Peyer's patch (tissue), 4 donors: Measurements from ENCODE around the gene IRF3.

Experiments used
- POLR2A ChIP-seq, 2 donors: fragments of 450-650 bp; IDR thresholded peaks; one replicate each; pipeline ENCODE4 v1.5.1; 2017; ENCODE audit warnings: antibody characterized with exemption in 2 of 2, mild to moderate bottlenecking in 2 of 2, moderate library complexity in 2 of 2
- TF ChIP-seq, protein P1 (sequence below), 6 experiments: fragments of 450-650 bp in 4 of 6; fragments of 200-600 bp in 2 of 6; sonication (generic) in 1 of 6; IDR thresholded peaks; one replicate each; pipeline ENCODE4 v1.5.1; 2017 to 2019; ENCODE audit warnings: antibody characterized with exemption in 6 of 6, mild to moderate bottlenecking in 3 of 6, moderate library complexity in 1 of 6

DNA sequence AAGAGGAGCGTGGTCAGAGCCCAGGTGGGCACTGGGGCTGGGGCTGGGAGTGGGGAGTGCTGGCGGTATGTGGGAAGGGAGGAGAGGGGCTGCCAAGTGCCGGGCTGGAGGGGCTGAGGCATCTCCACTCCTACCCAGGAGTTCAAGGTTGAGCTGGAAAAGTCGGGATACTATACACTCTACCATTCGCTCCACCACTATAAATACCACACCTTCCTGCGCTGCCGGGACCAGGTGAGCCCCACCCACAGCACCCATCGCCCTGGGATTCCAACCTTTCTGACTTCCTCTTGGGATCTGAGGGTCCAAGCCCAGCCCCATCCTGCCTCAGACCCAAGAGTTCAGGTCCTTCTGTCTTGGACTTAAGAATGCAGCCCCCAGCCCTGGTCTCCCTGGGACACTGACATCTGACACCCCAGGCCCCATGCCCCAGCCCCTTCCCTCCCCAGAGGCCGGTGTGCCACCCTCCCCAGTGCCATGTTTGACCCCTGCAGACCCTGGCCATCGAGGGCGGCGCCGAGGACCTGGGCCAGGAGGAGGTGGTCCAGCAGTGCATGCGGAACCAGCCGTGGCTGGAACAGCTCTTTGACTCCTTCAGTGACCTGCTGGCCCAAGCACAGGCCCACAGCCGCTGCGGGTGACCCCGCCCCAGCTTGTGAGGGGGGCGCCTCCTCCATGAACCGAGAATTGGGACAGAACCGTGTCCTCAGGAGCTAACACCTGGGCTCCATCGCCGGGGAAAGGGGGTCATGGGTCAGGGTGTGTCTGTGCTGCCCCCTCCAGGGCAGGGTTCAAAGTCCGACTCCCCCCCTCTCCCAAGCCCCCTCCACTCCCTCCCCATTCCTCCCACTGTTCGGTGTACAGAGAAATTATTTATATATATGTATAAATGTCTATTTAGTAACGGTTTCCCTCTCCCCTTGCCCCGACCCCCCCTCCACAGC is 40.4 kb downstream of the IRF3 start:
- TF ChIP-seq, protein P1, sequence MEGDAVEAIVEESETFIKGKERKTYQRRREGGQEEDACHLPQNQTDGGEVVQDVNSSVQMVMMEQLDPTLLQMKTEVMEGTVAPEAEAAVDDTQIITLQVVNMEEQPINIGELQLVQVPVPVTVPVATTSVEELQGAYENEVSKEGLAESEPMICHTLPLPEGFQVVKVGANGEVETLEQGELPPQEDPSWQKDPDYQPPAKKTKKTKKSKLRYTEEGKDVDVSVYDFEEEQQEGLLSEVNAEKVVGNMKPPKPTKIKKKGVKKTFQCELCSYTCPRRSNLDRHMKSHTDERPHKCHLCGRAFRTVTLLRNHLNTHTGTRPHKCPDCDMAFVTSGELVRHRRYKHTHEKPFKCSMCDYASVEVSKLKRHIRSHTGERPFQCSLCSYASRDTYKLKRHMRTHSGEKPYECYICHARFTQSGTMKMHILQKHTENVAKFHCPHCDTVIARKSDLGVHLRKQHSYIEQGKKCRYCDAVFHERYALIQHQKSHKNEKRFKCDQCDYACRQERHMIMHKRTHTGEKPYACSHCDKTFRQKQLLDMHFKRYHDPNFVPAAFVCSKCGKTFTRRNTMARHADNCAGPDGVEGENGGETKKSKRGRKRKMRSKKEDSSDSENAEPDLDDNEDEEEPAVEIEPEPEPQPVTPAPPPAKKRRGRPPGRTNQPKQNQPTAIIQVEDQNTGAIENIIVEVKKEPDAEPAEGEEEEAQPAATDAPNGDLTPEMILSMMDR (IDR thresholded peaks at IDR 0.05): no peak
- TF ChIP-seq POLR2A (IDR thresholded peaks at IDR 0.05): no peak
